HEK293T (cell line): ENCODE data around the gene FNDC1.

Experiments used
- BHLHE40 ChIP-seq: fragments of 450-650 bp; IDR thresholded peaks from 2 replicates; pipeline ENCODE4 v1.6.1; 2016; ENCODE audit warnings: mild to moderate bottlenecking, moderate library complexity, borderline replicate concordance
- FOXA1 ChIP-seq: fragments of 450-650 bp; IDR thresholded peaks from 2 replicates; pipeline ENCODE4 v1.6.1; 2016; ENCODE audit warnings: mild to moderate bottlenecking
- FOXK2 ChIP-seq: fragments of 450-650 bp; IDR thresholded peaks from 2 replicates; pipeline ENCODE4 v1.6.1; 2016; ENCODE audit warnings: mild to moderate bottlenecking
- HDGF ChIP-seq: fragments of 450-650 bp; IDR thresholded peaks from 2 replicates; pipeline ENCODE4 v1.6.1; 2017; ENCODE audit warnings: antibody characterized with exemption, borderline replicate concordance
- L3MBTL2 ChIP-seq: fragments of 450-650 bp; conservative IDR thresholded peaks from 2 replicates; pipeline ENCODE4 v1.6.1; 2016; ENCODE audit warnings: mild to moderate bottlenecking
- SUZ12 ChIP-seq: fragments of 450-650 bp; IDR thresholded peaks from 2 replicates; pipeline ENCODE4 v1.6.1; 2016; ENCODE audit warnings: mild to moderate bottlenecking
- TARDBP ChIP-seq: fragments of 450-650 bp; IDR thresholded peaks from 2 replicates; pipeline ENCODE4 v1.6.1; 2016

- TF ChIP-seq L3MBTL2 (no peak), HDGF (no peak), FOXK2 (no peak), BHLHE40 (no peak), FOXA1 (no peak), SUZ12 (no peak), TARDBP (no peak)
Observed at GRCh38 chr6:159149641-159150040, 19.6 kb upstream of the FNDC1 start.
